ENCODE measurements around the gene GRIN3B.
A peak's percentile ranks its signal among the peaks of the same experiment; 100 is the strongest.

GRIN3B gene

GRCh38 chr19:992670-993055, 7.6 kb upstream of the GRIN3B start:
- DNase-seq (ENCODE audit: insufficient read length) (no peak), FAIRE-seq (no peak)
- TF ChIP-seq POLR2AphosphoS5 (IDR thresholded peaks at IDR 0.05; ENCODE audit: low read depth, low read length) (no peak), POLR2A (IDR thresholded peaks at IDR 0.05; ENCODE audit: low read depth, low read length) (no peak), TAF1 (IDR thresholded peaks at IDR 0.05; ENCODE audit: borderline replicate concordance, low read depth, low read length) (no peak)

- DNase-seq (ENCODE audit: insufficient read length) (no peak), FAIRE-seq (no peak)
- TF ChIP-seq POLR2A (IDR thresholded peaks at IDR 0.05; ENCODE audit: low read depth, low read length) (no peak), POLR2AphosphoS5 (IDR thresholded peaks at IDR 0.05; ENCODE audit: low read depth, low read length) (no peak), TAF1 (IDR thresholded peaks at IDR 0.05; ENCODE audit: borderline replicate concordance, low read depth, low read length) (no peak)
Measured at GRCh38 chr19:993361-993830, 6.8 kb upstream of the GRIN3B start.

- TF ChIP-seq POLR2AphosphoS5 (IDR thresholded peaks at IDR 0.05; ENCODE audit: low read depth, low read length) (no peak), TAF1 (IDR thresholded peaks at IDR 0.05; ENCODE audit: borderline replicate concordance, low read depth, low read length) (no peak), POLR2A (IDR thresholded peaks at IDR 0.05; ENCODE audit: low read depth, low read length) (no peak)
- DNase-seq (ENCODE audit: insufficient read length): no peak
- no peak for FAIRE-seq
Measured at GRCh38 chr19:993831-994393, 6.3 kb upstream of the GRIN3B start.

GRCh38 chr19:994516-994915, 5.7 kb upstream of the GRIN3B start:
- FAIRE-seq (no peak), DNase-seq (ENCODE audit: insufficient read length) (no peak)
- no peak for TF ChIP-seq POLR2AphosphoS5 (IDR thresholded peaks at IDR 0.05; ENCODE audit: low read depth, low read length)
- TF ChIP-seq TAF1 (IDR thresholded peaks at IDR 0.05; ENCODE audit: borderline replicate concordance, low read depth, low read length): no peak
- no peak for TF ChIP-seq POLR2A (IDR thresholded peaks at IDR 0.05; ENCODE audit: low read depth, low read length)

GRCh38 chr19:995051-995827, 5.0 kb upstream of the GRIN3B start:
- DNase-seq (ENCODE audit: insufficient read length) (no peak), FAIRE-seq (no peak)
- TF ChIP-seq TAF1 (IDR thresholded peaks at IDR 0.05; ENCODE audit: borderline replicate concordance, low read depth, low read length) (no peak), POLR2AphosphoS5 (IDR thresholded peaks at IDR 0.05; ENCODE audit: low read depth, low read length) (no peak), POLR2A (IDR thresholded peaks at IDR 0.05; ENCODE audit: low read depth, low read length) (no peak)

- FAIRE-seq (peak; percentile 17), DNase-seq (ENCODE audit: insufficient read length) (no peak)
- TF ChIP-seq TAF1 (IDR thresholded peaks at IDR 0.05; ENCODE audit: borderline replicate concordance, low read depth, low read length) (no peak), POLR2A (IDR thresholded peaks at IDR 0.05; ENCODE audit: low read depth, low read length) (no peak; the same call in 1 of the 2 replicates), POLR2AphosphoS5 (IDR thresholded peaks at IDR 0.05; ENCODE audit: low read depth, low read length) (no peak; the same call in 1 of the 2 replicates)
Measured at GRCh38 chr19:996051-996838, 4.0 kb upstream of the GRIN3B start.

GRCh38 chr19:998064-998463, 2.2 kb upstream of the GRIN3B start:
- no peak for TF ChIP-seq POLR2AphosphoS5 (IDR thresholded peaks at IDR 0.05; ENCODE audit: low read depth, low read length)
- no peak for TF ChIP-seq TAF1 (IDR thresholded peaks at IDR 0.05; ENCODE audit: borderline replicate concordance, low read depth, low read length)
- no peak for TF ChIP-seq POLR2A (IDR thresholded peaks at IDR 0.05; ENCODE audit: low read depth, low read length)
- DNase-seq (ENCODE audit: insufficient read length) (no peak), FAIRE-seq (no peak)

GRCh38 chr19:999379-999719, 870 bp upstream of the GRIN3B start:
- FAIRE-seq: no peak
- TF ChIP-seq POLR2AphosphoS5 (IDR thresholded peaks at IDR 0.05; ENCODE audit: low read depth, low read length): no peak
- no peak for TF ChIP-seq TAF1 (IDR thresholded peaks at IDR 0.05; ENCODE audit: borderline replicate concordance, low read depth, low read length)
- TF ChIP-seq POLR2A (IDR thresholded peaks at IDR 0.05; ENCODE audit: low read depth, low read length): no peak

GRCh38 chr19:1000591-1001537, 645 bp downstream of the GRIN3B start:
- TF ChIP-seq TAF1 (IDR thresholded peaks at IDR 0.05; ENCODE audit: borderline replicate concordance, low read depth, low read length) (no peak), POLR2A (IDR thresholded peaks at IDR 0.05; ENCODE audit: low read depth, low read length) (no peak), POLR2AphosphoS5 (IDR thresholded peaks at IDR 0.05; ENCODE audit: low read depth, low read length) (no peak)
- no peak for FAIRE-seq

More at GRCh38 chr19:999379-999719, 870 bp upstream of the GRIN3B start:
- no peak for DNase-seq (ENCODE audit: insufficient read length)

GRCh38 chr19:1001538-1002166, 1.4 kb downstream of the GRIN3B start:
- FAIRE-seq (peak; percentile 77), DNase-seq (ENCODE audit: insufficient read length) (peak; percentile 87)
- TF ChIP-seq POLR2A (IDR thresholded peaks at IDR 0.05; ENCODE audit: low read depth, low read length): no peak
- no peak for TF ChIP-seq TAF1 (IDR thresholded peaks at IDR 0.05; ENCODE audit: borderline replicate concordance, low read depth, low read length)
- TF ChIP-seq POLR2AphosphoS5 (IDR thresholded peaks at IDR 0.05; ENCODE audit: low read depth, low read length): no peak

More at GRCh38 chr19:1000591-1001537, 645 bp downstream of the GRIN3B start:
- no peak for DNase-seq (ENCODE audit: insufficient read length)

Data from GM12892 (cell line).